ENCODE data around the gene RTN3. TPM values are rescaled to one million over a fixed set of nuclear protein-coding genes. Genes with fewer than 3 reads are reported as not detected.

RTN3 gene
- total RNA-seq, 1 donor from 2014 or later = 88.5 TPM

DNA sequence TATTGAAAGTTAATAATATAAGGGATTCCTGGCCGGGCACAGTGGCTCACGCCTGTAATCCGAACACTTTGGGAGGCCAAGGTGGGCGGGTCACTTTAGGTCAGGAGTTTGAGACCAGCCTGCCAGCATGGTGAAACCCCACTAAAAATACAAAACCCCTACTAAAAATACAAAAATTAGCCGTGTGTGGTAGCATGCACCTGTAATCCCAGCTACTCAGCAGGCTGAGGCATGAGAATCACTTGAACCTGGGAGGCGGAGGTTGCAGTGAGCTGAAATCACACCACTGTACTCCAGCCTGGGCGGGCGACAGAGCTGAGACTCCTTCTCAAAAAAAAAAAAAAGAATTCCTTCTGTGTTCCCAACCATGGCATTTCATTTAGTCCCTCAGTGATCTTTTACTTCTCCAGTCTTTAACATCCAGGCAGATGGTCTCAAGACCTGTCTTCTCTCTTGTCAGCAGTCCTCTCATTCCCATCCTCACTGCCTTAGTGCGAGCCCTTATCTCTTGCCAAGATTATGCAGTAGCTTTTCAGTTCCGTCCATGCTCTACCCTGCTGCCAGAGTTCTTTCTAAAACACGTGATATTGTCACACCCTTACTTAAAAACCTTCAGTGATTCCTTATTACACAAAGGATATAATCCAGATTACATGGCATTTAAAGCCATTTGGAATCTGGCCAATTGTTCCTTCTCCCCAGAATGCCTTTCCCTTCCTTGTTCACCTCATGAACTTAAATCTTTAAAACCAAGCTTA, 17.9 kb downstream of the RTN3 start:
- Mint-ChIP-seq H3K36me3 (ENCODE audit: low read depth) (no peaks in the 10 kb centered on the region), H3K9me3 (ENCODE audit: low read depth) (no peaks in the 10 kb centered on the region), H3K4me1 (ENCODE audit: low read depth) (peaks cover 8% of the 10 kb centered on the region), H3K4me3 (ENCODE audit: unreplicated experiment) (no peak overlapping the region), H3K27ac (ENCODE audit: unreplicated experiment) (no peak overlapping the region), H3K27me3 (ENCODE audit: low read depth) (no peaks in the 10 kb centered on the region)
- no peak for DNase-seq (ENCODE audit: low spot score)
- TF ChIP-seq CTCF (IDR thresholded peaks at IDR 0.05) = no peak

DNA sequence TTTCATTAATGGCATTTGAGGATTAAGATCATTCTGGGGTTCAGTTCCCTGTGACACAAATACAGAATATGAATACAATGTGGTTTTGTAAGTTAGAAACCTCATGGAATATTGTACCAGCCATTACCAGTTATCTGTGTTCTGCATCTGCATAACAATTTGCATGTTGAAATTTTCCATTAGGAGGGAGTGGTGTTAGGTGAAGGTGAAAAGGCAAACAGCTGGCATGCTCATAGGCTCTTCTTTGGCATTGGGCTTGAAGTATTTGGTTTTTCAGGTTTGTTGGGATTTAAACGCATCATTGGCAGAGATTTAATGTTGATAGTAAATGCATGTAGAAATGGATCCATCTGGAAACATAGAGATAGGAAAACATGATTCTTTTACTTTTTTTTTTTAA, 18.6 kb downstream of the RTN3 start:
- no peak for TF ChIP-seq CTCF (IDR thresholded peaks at IDR 0.05)
- Mint-ChIP-seq H3K4me3 (ENCODE audit: unreplicated experiment) (no peak overlapping the region), H3K4me1 (ENCODE audit: low read depth) (peaks cover 15% of the 10 kb centered on the region), H3K9me3 (ENCODE audit: low read depth) (no peaks in the 10 kb centered on the region), H3K27ac (ENCODE audit: unreplicated experiment) (no peak overlapping the region), H3K36me3 (ENCODE audit: low read depth) (no peaks in the 10 kb centered on the region), H3K27me3 (ENCODE audit: low read depth) (no peaks in the 10 kb centered on the region)
- DNase-seq (ENCODE audit: low spot score) = no peak

- H3K9me3 Mint-ChIP-seq (ENCODE audit: low read depth) = no peaks in the 10 kb centered on the region
- H3K36me3 Mint-ChIP-seq (ENCODE audit: low read depth) = no peaks in the 10 kb centered on the region
- no peak overlapping the region for H3K4me3 Mint-ChIP-seq (ENCODE audit: unreplicated experiment)
- DNase-seq (ENCODE audit: low spot score) = no peak
- peaks cover 35% of the 10 kb centered on the region for H3K4me1 Mint-ChIP-seq (ENCODE audit: low read depth)
- peak overlapping the region; percentile 66 for H3K27ac Mint-ChIP-seq (ENCODE audit: unreplicated experiment)
- no peak for TF ChIP-seq CTCF (IDR thresholded peaks at IDR 0.05)
- H3K27me3 Mint-ChIP-seq (ENCODE audit: low read depth) = no peaks in the 10 kb centered on the region
Observed at GRCh38 chr11:63705526-63705925, 24.2 kb downstream of the RTN3 start.

- no peaks in the 10 kb centered on the region for H3K9me3 Mint-ChIP-seq (ENCODE audit: low read depth)
- no peak for DNase-seq (ENCODE audit: low spot score)
- H3K4me3 Mint-ChIP-seq (ENCODE audit: unreplicated experiment) = no peak overlapping the region
- peaks cover 45% of the 10 kb centered on the region for H3K4me1 Mint-ChIP-seq (ENCODE audit: low read depth)
- H3K27ac Mint-ChIP-seq (ENCODE audit: unreplicated experiment) = no peak overlapping the region
- H3K27me3 Mint-ChIP-seq (ENCODE audit: low read depth) = no peaks in the 10 kb centered on the region
- no peak for TF ChIP-seq CTCF (IDR thresholded peaks at IDR 0.05)
- H3K36me3 Mint-ChIP-seq (ENCODE audit: low read depth) = no peaks in the 10 kb centered on the region
Observed at GRCh38 chr11:63708764-63709163, 27.5 kb downstream of the RTN3 start.

DNA sequence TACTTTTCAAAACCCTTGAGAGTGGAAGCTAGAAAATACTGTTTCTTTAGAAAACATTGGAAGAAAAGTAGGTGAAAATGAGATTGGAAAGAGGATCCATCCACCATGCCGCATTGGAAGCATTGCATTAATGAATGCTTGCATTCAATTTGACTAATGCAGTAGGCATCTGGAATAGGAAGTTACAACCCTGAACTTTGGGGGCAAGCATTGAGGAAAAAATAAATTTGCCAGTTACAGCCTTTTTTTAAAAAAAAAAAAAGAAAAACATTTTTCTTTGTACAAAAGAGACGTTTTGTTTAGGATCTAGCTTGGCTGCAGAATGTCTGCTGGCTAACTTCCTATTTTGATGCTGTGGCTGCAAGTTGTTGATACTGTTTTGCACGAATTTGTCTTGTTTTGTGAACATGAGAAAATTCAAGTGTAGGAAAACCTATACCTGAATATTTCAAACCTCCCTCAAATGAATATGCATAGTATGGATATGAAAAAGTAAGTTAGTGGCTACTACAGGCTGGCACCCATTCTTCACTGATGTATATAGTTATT, 28.1 kb downstream of the RTN3 start:
- Mint-ChIP-seq H3K4me3 (ENCODE audit: unreplicated experiment) (no peak overlapping the region), H3K9me3 (ENCODE audit: low read depth) (no peaks in the 10 kb centered on the region), H3K36me3 (ENCODE audit: low read depth) (no peaks in the 10 kb centered on the region), H3K4me1 (ENCODE audit: low read depth) (peaks cover 42% of the 10 kb centered on the region), H3K27ac (ENCODE audit: unreplicated experiment) (no peak overlapping the region), H3K27me3 (ENCODE audit: low read depth) (no peaks in the 10 kb centered on the region)
- TF ChIP-seq CTCF (IDR thresholded peaks at IDR 0.05) = no peak
- no peak for DNase-seq (ENCODE audit: low spot score)
